ENCODE measurements around the gene KLHL8.
"Not testable (repeated sequence)": the region's sequence is repeated elsewhere in the genome, so short reads cannot be mapped to it uniquely, and the experiment has no call there.

Gene KLHL8

DNA sequence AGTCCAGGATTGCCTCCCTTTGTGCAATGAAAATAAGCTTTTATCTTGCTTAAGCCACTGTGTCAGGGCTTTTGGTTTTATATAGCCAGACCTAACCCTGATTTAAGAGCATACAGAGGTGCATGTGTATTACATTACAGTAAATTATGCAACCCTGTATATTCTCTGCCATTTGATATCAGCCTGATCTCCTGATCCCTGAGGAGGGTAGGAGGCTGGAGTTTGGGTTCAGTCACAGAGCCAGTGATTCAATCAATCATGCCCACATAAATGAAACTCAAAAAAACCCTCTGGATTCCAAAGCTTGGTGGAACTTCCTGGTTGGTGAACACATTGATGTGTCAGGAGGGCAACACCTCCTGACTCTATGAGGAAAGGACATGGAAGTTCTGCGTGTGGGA, 7.3 kb upstream of the KLHL8 start:
- peak in 2 of 4 experiments; percentile 9 to 40 for DNase-seq

DNA sequence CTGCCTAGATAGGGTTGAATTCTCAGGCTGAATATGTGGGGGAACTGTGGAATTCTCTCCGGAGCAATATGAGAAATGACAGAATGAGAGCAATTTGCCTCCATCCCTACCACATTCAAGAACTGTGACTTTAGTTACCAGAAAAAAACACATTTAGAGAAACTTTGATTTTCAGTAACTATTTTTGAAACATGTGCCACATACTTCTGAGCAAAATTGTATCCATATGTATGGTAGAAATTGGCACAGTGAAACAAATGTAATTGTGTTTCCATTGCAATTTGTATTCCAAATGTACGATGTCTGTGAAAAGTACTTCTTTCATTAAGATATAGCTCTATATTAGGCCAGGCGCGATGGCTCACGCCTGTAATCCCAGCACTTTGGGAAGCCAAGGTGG, 5.5 kb upstream of the KLHL8 start:
- DNase-seq: no peak

DNA sequence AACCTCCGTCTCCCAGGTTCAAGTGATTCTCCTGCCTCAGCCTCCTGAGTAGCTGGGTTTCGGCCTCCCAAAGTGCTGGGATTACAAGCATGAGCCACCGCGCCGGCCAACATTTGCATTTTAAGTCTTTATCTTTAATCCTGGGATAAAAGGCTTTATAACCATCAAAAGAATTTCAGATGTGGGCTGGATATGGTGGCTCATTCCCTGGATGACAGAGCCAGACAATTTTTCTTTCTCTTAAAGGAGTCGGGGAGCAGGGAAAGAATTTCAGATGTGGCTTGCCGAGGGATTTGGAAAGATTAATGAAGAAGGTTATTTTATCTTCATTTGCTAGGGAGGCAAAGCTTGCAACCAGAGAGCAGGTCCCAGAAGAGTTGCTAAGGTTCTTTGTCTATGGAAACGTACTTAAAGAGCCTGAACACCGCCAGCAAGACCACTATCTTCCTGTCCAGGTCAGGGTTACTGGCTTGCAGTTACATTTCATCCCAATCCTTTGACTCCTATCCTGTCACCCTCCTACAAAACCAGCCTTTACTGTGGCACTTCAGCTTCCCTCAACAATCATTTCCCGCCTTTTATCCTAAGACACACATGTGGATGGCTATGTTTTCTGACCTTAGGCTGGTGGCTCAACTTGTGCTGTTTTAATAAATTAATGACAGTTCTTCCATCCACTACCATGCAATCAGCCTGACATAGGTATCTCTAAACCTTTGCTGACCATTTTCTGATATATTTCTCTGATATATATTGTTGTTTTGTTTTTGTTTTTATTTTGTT, 3.9 kb upstream of the KLHL8 start:
- DNase-seq: no peak

DNA sequence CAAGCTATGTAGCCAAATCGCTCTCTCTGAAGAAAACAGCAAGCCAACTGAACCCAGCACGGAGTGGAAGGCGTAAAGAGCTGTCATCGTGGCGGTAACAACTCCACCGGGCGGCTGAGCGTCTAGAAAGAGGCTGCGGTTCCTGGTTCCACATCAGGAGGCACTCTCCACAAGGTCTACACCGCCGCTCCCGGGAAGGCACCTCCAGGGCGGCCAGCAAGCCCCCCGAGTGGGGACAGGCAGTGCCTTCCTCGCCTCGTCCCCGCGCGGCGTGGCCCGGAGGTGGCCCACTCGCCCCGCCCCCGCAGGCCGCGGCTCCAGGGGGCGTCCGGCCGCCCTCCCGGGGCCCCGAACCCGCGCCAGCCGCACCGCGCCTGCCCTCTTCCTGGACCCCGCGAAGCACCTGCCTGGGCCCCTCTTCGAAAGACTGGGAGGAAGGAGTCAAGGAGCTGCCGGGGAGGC, 755 bp downstream of the KLHL8 start:
- peak; percentile 56 to 76 (median 68) for DNase-seq

DNA sequence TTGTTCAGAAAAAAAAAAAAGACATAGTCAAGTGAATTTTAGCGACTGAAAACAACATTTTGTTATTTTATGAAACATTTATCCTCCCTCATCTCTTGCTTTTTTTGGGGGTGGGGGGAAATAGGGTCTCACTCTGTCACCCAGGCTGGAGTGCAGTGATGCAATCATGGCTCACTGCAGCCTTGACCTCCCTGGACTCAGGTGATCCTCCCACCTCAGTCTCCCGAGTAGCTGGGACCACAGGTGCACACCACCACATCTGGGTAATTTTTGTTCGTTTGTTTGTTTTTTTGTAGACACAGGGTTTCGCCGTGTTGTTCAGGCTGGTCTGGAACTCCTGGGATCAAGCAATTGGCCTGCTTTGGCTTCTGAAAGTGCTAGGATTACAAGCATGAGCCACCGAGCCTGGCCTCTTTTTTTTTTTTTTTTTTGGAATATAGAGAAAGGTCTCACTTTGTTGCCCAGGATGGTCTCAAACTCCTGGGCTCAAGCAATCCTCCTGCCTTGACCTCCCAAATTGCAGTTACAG, 3.1 kb downstream of the KLHL8 start:
- not testable (repeated sequence) for DNase-seq

DNA sequence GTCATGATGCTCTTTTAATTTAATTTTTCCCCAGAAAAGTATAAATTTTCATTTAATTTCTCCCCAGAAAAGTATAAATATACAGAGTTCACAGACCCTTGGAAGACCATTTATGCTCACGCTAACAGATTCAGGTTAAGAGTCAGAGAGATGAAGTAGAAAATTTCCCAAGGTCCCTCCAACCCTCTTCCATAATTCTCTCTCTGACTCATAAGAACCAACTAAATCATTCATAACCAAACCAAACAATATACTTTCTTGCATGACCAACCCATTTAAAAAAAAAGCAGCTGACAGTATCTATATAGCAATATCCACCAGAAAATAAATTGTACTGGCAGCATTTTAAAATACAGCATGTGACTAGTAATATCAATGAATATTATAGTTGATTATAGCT, 3.9 kb downstream of the KLHL8 start:
- peak in 1 of 4 experiments; percentile 12 for DNase-seq

DNA sequence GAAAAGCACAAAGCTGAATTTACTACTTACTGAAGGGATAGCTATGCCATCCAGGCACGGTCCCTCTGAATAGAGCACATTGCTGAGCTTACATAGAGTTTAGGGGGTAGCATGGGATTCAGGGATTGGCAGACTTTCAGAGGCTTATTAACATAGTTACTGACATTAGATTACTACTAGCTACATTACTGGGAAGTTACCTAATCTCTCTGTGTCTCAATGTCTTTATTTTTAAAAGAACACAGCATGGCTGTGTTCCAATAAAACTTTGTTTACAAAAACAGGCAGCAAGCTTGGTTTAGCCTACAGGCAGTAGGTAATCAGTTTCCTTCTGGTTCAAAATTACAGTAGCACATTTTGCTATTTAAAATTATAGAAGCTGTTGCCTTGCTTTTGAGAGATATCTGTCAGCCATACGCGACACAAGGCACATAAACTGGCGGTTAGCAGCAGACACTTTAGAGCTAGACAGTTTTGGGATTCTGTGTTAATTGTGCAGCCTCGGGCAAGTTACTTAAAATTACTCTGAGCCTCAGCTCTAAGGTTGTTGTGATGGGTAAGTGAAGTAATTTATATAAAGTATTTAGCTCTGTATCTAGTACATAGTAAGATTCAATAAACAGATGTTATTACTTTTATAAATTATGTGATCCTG, 6.9 kb downstream of the KLHL8 start:
- DNase-seq: peak in 2 of 4 experiments; percentile 15 to 35

DNA sequence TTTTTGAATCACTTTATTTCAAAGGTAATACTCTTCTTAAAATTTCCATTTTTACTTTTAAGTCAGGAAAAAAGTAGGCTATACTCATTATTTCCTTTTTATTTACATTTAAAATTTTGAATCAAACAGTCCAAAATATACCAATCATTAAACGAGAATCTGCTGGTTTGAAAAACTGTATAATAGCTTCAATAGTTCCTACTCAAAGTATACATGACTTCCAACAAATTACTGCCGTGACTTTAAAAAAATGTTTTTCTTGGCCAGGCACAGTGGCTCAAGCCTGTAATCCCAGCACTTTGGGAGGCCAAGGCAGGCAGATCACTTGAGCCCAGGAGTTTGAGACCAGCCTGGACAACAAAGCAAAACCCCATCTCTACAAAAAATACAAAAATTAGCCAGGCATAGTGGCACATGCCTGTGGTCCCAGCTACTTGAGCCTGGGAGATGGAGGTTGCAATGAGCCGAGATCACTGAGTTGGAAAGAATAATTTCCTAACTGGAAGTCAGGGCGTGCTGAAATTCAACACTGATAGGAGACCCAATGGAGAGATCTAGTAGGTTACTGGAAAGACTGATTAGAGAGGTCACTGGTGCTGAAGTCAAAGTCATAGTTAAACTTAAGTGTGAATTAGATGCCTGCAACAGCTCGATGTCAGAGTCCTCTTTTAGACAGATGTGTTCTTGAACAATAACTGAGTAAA, 9.0 kb downstream of the KLHL8 start:
- no peak for DNase-seq

DNA sequence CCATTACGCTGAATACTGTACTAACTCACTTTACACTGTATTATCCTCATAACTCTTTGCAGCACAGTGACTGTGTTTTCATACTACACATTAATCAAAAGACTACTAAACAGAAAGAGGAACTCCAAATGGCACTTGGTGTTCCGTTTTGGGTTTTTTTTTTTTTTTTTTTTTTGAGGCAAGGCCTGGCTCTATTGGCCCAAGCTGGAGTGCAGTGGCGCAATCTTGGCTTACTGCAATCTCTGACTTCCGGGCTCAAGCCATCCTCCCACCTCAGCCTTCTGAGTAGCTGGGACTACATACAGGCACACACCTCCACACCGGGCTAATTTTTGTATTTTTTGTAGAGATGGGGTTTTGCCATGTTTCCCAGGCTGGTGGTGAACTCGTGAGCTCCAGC, 10.7 kb downstream of the KLHL8 start:
- DNase-seq: peak; percentile 84 to 94 (median 91)

DNA sequence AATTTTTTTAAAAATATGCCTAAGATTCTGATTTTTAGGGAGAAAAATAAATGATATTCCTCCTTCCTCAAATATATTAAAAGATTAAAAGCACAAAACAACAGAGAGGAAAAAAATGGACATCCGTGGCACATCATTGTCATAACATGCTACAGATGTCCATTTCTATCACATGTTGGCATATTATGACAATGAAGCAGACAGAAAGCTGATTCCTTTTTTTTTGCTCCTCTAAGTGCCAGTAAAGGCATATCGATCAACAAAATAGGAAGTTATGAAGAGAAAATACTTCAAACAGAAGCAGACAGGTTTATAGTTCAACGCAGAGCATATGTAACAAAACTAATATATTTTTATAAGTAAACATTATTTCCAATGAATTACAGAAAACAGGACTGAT, 11.2 kb downstream of the KLHL8 start:
- peak; percentile 11 to 55 (median 31) for DNase-seq

DNA sequence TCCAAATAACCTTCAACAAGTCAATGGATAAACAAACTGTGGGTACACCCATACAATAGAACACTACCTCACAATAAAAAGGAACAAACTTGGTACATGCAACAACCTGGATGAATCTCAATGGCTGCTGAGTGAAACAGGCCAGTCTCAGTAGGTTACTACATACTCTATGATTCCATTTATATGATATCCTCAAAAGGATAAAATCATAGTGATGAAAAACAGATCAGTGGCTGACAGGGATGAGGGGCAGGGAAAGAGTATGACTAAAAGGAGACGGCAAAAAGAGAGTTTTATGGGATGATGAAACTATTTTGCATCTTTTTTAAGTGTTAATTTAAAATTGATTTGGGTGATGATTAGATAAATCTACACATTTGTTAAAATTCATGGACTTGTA, 15.9 kb downstream of the KLHL8 start:
- DNase-seq: no peak

DNA sequence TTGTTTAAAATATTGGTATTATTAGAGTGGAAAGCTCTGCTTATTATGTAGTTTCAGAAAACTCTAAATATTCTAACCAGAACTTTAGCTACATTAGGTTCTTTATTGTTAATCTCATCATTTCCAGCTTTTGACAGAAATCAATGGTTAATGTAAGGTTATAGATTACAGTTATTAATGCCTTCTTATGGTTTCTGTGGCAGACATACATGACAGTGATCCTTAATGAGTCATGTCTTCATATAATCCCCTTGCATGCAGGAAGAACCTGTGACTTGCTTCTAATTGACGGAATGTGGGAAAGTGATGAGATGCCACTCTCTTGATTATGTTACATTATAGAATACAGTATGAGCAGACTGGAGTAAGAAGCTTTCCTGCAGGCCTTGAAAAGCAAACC, 23.5 kb downstream of the KLHL8 start:
- no peak for DNase-seq

DNA sequence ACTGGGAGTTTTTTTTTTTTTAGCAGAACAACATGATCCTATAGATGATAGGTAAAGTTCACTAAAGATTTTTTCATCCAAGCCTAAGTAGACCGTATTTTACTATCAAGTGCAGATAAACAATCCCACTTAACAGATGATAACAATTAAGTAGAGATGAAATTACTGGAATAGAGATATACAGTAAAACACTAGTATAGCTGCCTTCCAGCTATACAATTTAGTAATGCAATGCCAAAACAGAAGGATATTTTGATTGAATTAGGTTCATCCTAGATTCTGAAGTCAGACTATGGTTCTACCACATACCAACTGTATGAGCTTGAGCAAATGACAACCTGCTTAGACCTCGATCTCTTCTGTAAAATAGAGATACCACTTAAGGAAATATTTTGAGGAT, 24.3 kb downstream of the KLHL8 start:
- no peak for DNase-seq

DNA sequence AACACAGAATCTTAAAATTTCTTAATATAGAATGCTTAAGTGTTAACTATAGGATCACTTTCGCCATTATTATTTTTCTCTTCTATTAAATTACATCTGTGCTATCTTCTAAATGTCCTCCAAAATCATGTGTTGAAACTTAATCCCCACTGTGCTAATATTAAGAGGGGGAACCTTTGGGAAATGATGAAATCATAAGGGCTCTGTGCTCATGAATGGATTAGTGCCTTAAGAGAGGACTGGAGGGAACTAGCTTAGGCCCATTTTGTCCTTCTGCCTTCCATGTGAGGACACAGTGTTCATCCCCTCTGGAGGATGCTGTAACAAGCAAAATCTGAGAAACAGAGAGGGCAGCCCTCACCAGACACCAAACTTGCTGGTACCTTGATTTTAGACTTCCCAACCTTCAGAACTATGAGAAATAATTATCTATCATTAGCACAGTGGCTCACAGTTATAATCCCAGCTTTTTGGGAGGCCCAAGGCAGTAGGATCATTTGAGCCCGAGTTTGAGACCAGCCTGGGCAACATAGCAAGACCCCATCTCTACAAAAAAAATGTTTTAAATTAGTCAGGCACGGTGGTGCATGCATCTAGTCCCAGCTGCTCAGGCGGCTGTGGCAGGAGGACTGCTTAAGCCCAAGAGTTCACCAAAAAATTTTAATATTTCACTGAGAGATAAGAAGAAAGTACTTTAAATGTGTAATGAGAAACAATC, 26.3 kb downstream of the KLHL8 start:
- DNase-seq: no peak

DNA sequence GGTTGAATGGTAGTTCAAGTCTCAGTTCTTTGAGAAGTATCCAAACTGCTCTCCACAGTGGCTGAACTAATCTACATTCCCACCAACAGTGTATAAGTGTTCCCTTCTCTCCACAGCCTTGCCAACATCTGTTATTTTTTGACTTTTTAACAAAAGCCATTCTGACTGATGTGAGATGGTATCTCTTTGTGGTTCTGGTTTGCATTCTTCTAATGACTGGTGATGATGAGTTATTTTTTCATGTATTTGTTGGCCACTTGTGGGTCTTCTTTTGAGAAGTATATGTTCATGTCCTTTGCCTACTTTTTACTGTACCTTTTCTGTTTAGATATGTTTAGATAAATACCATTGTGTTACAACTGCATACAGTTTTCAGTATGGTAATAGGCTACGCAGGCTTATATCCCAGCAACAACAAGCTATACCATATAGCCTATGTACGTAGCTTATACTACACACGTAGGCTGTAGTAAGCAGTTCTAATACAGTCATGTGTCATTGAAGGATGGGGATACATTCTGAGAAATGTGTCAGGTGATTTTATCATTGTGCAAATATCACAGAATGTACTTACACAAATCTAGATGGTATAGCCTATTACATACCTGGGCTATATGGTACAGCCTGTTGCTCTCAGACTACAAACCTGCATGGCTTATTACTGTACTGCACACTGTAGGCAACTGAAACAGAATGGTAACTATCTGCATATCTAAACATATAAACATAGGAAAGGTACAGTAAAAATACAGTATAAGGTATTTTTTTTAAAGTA, 28.1 kb downstream of the KLHL8 start:
- no peak for DNase-seq

DNA sequence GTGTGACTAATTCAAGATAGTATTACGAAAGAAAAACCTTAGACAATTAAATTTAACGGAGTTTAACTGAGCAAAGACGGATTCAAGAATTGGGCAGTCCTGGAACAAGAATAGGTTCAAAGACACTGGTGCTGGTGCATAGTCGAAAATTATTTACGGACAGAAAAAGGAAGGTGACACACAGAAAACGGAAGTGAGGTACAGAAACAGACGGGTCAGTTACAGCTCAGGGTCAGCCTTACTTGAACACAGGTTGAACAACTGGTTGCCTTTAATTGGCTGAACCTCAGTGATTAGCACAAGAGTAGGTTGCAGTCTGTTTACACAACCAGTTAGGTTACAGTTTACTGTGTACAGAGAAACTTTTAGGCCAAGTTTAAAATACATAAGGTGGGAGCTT, 31.5 kb downstream of the KLHL8 start:
- no peak for DNase-seq

DNA sequence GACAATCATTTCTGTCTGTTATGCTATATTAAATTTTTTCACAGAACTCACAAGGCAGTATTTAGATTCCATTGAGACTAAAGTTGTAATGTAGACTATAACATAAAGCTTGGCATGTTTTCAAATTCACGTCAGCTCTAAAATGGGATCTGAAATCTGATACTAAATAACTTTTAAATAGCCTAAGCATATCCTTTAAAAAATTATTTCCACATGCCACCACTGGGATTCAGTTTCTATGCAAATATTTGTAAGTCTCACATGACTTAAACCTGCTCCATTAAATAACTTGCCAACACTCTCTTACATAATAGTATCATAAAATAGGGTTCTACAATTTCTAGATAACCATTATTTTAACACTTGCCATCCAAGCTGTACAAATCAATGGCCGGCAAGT, 32.4 kb downstream of the KLHL8 start:
- DNase-seq: no peak

DNA sequence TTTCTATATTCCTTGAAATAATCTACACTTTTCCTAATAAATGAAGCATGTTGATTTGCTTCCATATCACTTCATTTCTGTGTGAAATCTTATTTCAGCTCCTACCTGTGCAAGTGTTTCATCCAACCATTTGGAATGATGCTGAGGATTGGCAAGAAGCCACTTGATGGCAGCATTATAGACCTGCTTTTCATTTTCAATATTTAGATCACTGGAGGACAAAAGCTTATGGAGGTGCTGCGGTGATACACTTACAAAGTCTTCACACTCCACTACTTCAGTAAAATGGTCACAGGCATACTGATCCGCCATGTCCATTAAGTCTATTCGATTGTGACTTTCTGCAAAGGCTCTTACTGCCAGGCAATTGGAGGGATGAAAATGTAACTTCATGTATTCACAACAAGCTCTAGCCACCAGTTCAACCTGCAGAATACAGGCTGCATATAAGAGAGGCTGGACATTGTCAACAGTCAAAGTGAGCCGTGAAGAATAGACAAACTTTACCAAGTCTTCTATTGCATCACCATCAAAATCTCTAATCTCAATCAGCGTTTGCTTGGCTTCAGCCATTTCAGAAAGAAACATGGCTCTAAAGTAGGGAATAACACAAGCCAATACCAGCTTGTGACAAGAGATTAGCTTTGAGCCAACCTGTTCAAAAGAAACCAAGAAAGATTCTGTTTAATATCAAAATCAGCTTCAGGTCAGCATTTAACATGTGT, 35.1 kb downstream of the KLHL8 start:
- DNase-seq: no peak

DNA sequence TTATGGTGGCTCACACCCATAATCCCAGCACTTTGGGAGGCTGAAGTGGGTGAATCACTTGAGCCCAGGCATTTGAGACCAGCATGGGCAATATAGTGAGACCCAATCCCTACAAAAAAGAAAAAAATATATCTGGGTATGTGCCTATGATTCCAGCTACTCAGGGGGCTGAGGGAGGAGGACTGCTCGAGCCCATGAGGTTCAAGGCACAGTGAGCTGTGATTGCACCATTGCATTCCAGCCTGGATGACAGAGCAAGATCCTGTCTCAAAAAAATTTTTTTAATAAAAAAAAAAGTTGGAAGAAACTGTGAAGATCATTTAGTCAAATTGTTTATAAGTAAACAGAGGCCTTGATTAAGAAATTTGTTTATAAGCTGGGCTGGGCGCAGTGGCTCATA, 39.7 kb downstream of the KLHL8 start:
- DNase-seq: no peak

DNA sequence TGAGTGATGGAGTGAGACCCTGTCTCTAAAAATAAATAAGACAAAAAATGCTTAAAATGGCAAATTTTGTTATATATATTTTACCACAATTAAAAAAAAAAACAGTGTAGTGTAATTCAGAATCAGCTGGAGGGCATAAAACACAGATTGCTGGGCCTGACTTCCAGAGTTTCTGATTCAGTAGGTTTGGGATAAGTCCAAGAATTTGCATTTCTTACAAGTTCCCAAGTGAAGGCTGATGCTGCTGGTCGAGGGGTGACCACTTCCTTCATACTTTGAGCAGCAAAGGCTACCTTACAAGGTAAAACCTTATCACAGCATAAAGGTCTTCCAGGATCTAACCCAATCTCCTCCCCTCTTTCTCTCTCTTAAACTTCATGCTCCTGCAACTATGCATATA, 40.7 kb downstream of the KLHL8 start:
- DNase-seq: no peak

DNA sequence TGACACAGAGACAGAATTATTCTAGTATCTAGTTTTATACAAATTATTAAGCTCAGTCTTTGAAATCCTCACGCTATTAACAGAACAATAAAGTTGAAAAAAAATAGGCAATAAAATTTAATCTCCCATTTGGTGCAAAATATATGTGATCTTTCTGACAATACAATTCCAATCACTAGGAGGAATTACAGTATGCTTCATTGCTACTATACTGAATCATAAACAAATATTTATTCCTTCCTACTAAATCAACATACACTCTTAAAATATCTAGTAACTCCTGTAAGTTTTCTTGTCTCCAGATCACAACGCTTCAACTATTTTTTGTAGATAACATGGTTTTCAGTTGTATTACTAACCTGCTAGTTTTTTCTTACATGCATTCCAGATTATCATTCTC, 45.7 kb downstream of the KLHL8 start:
- no peak for DNase-seq
